ENCODE measurements around the gene FGD6. TPM values are rescaled to one million over a fixed set of nuclear protein-coding genes. Genes with fewer than 3 reads are reported as not detected.

The FGD6 gene
- total and polyA plus RNA-seq, 2 experiments from 2014 or later, result 3.0 to 5.9 TPM

DNA sequence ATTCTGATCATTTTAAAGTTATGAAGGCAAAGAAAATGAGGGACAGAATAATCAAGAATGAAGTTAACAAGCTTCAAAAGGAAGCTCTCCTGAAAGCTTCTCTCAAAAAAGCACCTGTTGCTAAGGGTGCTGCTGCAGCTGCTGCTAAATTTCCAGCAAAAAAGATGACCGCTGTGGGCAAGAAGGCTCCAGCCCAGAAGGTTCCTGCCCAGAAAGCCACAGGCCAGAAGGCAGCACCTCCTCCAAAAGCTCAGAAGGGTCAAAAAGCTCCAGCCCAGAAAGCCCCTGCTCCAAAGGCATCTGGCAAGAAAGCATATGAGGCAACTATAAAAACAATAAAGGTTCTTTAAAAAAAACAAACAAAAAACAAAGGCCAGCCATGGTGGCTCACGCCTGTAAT, 91.2 kb downstream of the FGD6 start:
- no peak overlapping the region for H3K27ac ChIP-seq
- H3K4me2 ChIP-seq (ENCODE audit: unreplicated experiment), result no peak overlapping the region
- H3K79me2 ChIP-seq (ENCODE audit: insufficient read depth), result no peaks in the 10 kb centered on the region
- in situ Hi-C loops (cut with MboI), result no loop called here
- WGBS, 2 experiments (ENCODE audit: low coverage in 1 of 2, low lambda C conversion rate in 2 of 2, missing lambda C conversion rate in 2 of 2), result 81 to 95% methylated on average over 2 of the region's 2 CpGs
- no peaks in the 10 kb centered on the region for H3K9me3 ChIP-seq (ENCODE audit: low read depth)
- no peak overlapping the region for H3K4me3 ChIP-seq
- no peak for TF ChIP-seq EZH2phosphoT487 (IDR thresholded peaks at IDR 0.05; ENCODE audit: insufficient read depth, low read depth)
- no peak for TF ChIP-seq EZH2 (IDR thresholded peaks at IDR 0.05; ENCODE audit: insufficient read depth, poor library complexity, severe bottlenecking)
- no peak for DNase-seq
- H2AFZ ChIP-seq, result no peak overlapping the region
- peaks cover 4% of the 10 kb centered on the region; the same call in 1 of the 2 replicates for H3K36me3 ChIP-seq (ENCODE audit: low read depth)
- no peaks in the 10 kb centered on the region for H4K20me1 ChIP-seq (ENCODE audit: insufficient read depth)
- no peaks in the 10 kb centered on the region for H3K9me2 ChIP-seq (ENCODE audit: insufficient read depth)
- H3F3A ChIP-seq (ENCODE audit: insufficient read depth), result no peaks in the 10 kb centered on the region
- no peaks in the 10 kb centered on the region for H3K4me1 ChIP-seq (ENCODE audit: insufficient read depth)
- H3K27me3 ChIP-seq (replicated peaks; ENCODE audit: insufficient read depth), result no peaks in the 10 kb centered on the region
- no peak overlapping the region for H3K9ac ChIP-seq

GRCh38 chr12:95124106-95124505, 93.2 kb downstream of the FGD6 start:
- in situ Hi-C loops (cut with MboI), result loop anchor here (25.0 kb wide), 1 partner anchor 413 kb away; no protein-coding TSS in a partner anchor

DNA sequence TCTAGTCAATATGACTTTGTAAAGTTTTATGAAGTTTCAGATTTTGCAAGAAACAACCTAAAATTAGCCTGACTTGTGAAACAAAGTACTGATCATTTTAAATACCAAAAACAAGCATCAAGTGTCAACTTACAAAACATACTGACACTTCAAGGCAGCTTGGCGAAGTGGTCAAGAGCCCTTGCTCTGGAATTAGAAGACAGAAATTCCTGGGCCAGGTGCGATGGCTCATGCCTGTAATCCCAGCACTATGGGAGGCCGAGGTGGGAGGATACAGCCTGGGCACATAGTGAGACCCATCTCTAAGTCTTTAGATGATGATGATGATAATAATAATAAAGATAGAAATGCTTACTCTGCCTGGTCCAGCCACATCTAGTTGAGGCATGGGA, 98.5 kb downstream of the FGD6 start:
- peak overlapping the region; percentile 38 for H3K4me3 ChIP-seq
- H4K20me1 ChIP-seq (ENCODE audit: insufficient read depth), result no peaks in the 10 kb centered on the region

More at GRCh38 chr12:95124106-95124505, 93.2 kb downstream of the FGD6 start:
- no peak for TF ChIP-seq EZH2 (IDR thresholded peaks at IDR 0.05; ENCODE audit: insufficient read depth, poor library complexity, severe bottlenecking)
- no peak for TF ChIP-seq EZH2phosphoT487 (IDR thresholded peaks at IDR 0.05; ENCODE audit: insufficient read depth, low read depth)
- Histone ChIP-seq H4K20me1 (ENCODE audit: insufficient read depth) (no peaks in the 10 kb centered on the region), H3K27ac (no peak overlapping the region), H3K4me2 (ENCODE audit: unreplicated experiment) (no peak overlapping the region), H3K4me1 (ENCODE audit: insufficient read depth) (peaks cover 5% of the 10 kb centered on the region), H3K4me3 (no peak overlapping the region), H3K9ac (no peak overlapping the region), H3K79me2 (ENCODE audit: insufficient read depth) (no peaks in the 10 kb centered on the region), H3K27me3 (replicated peaks; ENCODE audit: insufficient read depth) (no peaks in the 10 kb centered on the region), H3K36me3 (ENCODE audit: low read depth) (peaks cover 4% of the 10 kb centered on the region; the same call in 1 of the 2 replicates), H3F3A (ENCODE audit: insufficient read depth) (peaks cover 6% of the 10 kb centered on the region), H3K9me2 (ENCODE audit: insufficient read depth) (no peaks in the 10 kb centered on the region), H2AFZ (no peak overlapping the region), H3K9me3 (ENCODE audit: low read depth) (no peaks in the 10 kb centered on the region)
- DNase-seq, result no peak
- WGBS, 2 experiments (ENCODE audit: low coverage in 1 of 2, low lambda C conversion rate in 2 of 2, missing lambda C conversion rate in 2 of 2), result 96 to 99% methylated on average over 7 of the region's 7 CpGs

DNA sequence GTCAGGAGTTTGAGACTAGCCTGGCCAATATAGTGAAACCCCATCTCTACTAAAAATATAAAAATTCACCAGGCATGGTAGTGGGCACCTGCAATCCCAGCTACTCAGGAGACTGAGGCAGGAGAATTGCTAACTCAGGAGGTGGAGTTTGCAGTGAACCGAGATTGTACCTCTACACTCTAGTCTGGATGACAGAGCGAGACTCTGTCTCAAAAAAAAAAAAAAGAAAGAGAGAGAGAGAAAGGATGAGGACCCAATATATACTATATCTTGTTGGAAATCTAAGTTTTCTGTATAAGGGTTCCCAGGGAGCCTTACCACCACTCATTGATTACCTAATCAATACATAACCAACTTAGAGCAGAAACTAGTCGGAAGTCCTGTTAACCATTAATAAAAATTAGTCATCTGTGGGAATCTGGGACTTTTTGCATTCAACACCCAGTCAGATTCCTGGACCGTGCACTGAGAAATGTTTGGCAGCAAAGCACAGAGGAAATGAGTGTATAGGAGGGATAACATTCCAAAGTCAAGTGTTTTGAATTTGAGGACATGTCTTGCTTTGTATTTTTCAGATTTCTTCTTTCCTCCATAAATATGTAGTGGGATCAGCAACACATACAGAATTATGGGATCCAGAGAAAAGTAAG, 99.0 kb downstream of the FGD6 start:
- TF ChIP-seq EZH2phosphoT487 (IDR thresholded peaks at IDR 0.05; ENCODE audit: insufficient read depth, low read depth) (no peak), EZH2 (IDR thresholded peaks at IDR 0.05; ENCODE audit: insufficient read depth, poor library complexity, severe bottlenecking) (no peak)
- Histone ChIP-seq H3K4me1 (ENCODE audit: insufficient read depth) (peaks cover 36% of the 10 kb centered on the region), H3K79me2 (ENCODE audit: insufficient read depth) (no peaks in the 10 kb centered on the region), H3K9me2 (ENCODE audit: insufficient read depth) (no peaks in the 10 kb centered on the region), H4K20me1 (ENCODE audit: insufficient read depth) (no peaks in the 10 kb centered on the region), H2AFZ (peak overlapping the region; percentile 22; the same call in 1 of the 2 replicates), H3K9ac (no peak overlapping the region), H3K4me3 (peak overlapping the region; percentile 38), H3K36me3 (ENCODE audit: low read depth) (no peaks in the 10 kb centered on the region), H3K4me2 (ENCODE audit: unreplicated experiment) (peak overlapping the region; percentile 52), H3K27ac (peak overlapping the region; percentile 63), H3K9me3 (ENCODE audit: low read depth) (no peaks in the 10 kb centered on the region), H3F3A (ENCODE audit: insufficient read depth) (peaks cover 21% of the 10 kb centered on the region), H3K27me3 (replicated peaks; ENCODE audit: insufficient read depth) (no peaks in the 10 kb centered on the region)
- in situ Hi-C loops (cut with MboI), result loop anchor here (5.0 to 25.0 kb wide), 2 partner anchors 219 to 419 kb away; no protein-coding TSS in a partner anchor
- WGBS, 2 experiments (ENCODE audit: low coverage in 1 of 2, low lambda C conversion rate in 2 of 2, missing lambda C conversion rate in 2 of 2), result 31 to 42% methylated on average over 4 of the region's 4 CpGs
- DNase-seq, result peak; percentile 88

More for the DNA sequence above, 98.5 kb downstream of the FGD6 start:
- Histone ChIP-seq H3K4me1 (ENCODE audit: insufficient read depth) (peaks cover 36% of the 10 kb centered on the region), H3K9me2 (ENCODE audit: insufficient read depth) (no peaks in the 10 kb centered on the region), H3K9ac (no peak overlapping the region), H3K9me3 (ENCODE audit: low read depth) (no peaks in the 10 kb centered on the region), H3K79me2 (ENCODE audit: insufficient read depth) (no peaks in the 10 kb centered on the region), H3K27me3 (replicated peaks; ENCODE audit: insufficient read depth) (no peaks in the 10 kb centered on the region), H3K36me3 (ENCODE audit: low read depth) (no peaks in the 10 kb centered on the region), H3K27ac (peak overlapping the region; percentile 63), H3F3A (ENCODE audit: insufficient read depth) (peaks cover 21% of the 10 kb centered on the region), H3K4me2 (ENCODE audit: unreplicated experiment) (peak overlapping the region; percentile 52), H2AFZ (peak overlapping the region; percentile 22; the same call in 1 of the 2 replicates)
- 27 to 40% methylated on average over 3 of the region's 3 CpGs for WGBS, 2 experiments (ENCODE audit: low coverage in 1 of 2, low lambda C conversion rate in 2 of 2, missing lambda C conversion rate in 2 of 2)
- TF ChIP-seq EZH2phosphoT487 (IDR thresholded peaks at IDR 0.05; ENCODE audit: insufficient read depth, low read depth) (no peak), EZH2 (IDR thresholded peaks at IDR 0.05; ENCODE audit: insufficient read depth, poor library complexity, severe bottlenecking) (no peak)
- in situ Hi-C loops (cut with MboI), result loop anchor here (5.0 to 25.0 kb wide), 2 partner anchors 219 to 419 kb away; no protein-coding TSS in a partner anchor
- DNase-seq, result no peak
